DMS79 treated with DMSO at 0.1 percent for 48 hours (cell line): ENCODE results near the gene CCDC91.

Experiments
- DNase-seq: peaks from one replicate; lab custom pipeline; 2025; lab: John Stamatoyannopoulos, UW

The CCDC91 gene

GRCh38 chr12:28190321-28191050 lies at the start of gene CCDC91:
Gene CCDC91 (plus strand): TSS chr12:28190456. CDS start chr12:28257216, 66,760 bp downstream.
- peak; percentile 76 for DNase-seq

- DNase-seq, result no peak
These were observed 46.2 kb upstream of the CCDC91 start for GRCh38 chr12:28144059-28144458.

- no peak for DNase-seq
These were observed 45.7 kb upstream of the CCDC91 start for GRCh38 chr12:28144532-28144931.

GRCh38 chr12:28145216-28145615 lies 45.0 kb upstream of the CCDC91 start:
- DNase-seq, result no peak

- DNase-seq, result no peak
These were observed 41.0 kb upstream of the CCDC91 start for GRCh38 chr12:28149279-28149678.

GRCh38 chr12:28156362-28156761 lies 33.9 kb upstream of the CCDC91 start:
- DNase-seq, result no peak

- DNase-seq, result no peak
These were observed 33.5 kb upstream of the CCDC91 start for GRCh38 chr12:28156804-28157203.

GRCh38 chr12:28158353-28158752 lies 31.9 kb upstream of the CCDC91 start:
- DNase-seq, result no peak

- DNase-seq, result no peak
These were observed 30.6 kb upstream of the CCDC91 start for GRCh38 chr12:28159688-28160087.

- DNase-seq, result no peak
These were observed 28.6 kb upstream of the CCDC91 start for GRCh38 chr12:28161697-28162096.

- DNase-seq, result no peak
These were observed 27.6 kb upstream of the CCDC91 start for GRCh38 chr12:28162697-28163096.

GRCh38 chr12:28164644-28165275 lies 25.5 kb upstream of the CCDC91 start:
- DNase-seq, result no peak

- DNase-seq, result no peak
These were observed 22.2 kb upstream of the CCDC91 start for GRCh38 chr12:28167981-28168485.

- DNase-seq, result no peak
These were observed 18.7 kb upstream of the CCDC91 start for GRCh38 chr12:28171356-28172060.

- peak; percentile 35 for DNase-seq
These were observed 17.7 kb upstream of the CCDC91 start for GRCh38 chr12:28172434-28173030.

- no peak for DNase-seq
These were observed 16.8 kb upstream of the CCDC91 start for GRCh38 chr12:28173440-28173839.

GRCh38 chr12:28175098-28175589 lies 15.1 kb upstream of the CCDC91 start:
- DNase-seq, result no peak

- DNase-seq, result no peak
These were observed 14.0 kb upstream of the CCDC91 start for GRCh38 chr12:28176295-28176694.

GRCh38 chr12:28177461-28177860 lies 12.8 kb upstream of the CCDC91 start:
- DNase-seq, result no peak

- no peak for DNase-seq
These were observed 12.4 kb upstream of the CCDC91 start for GRCh38 chr12:28177905-28178304.

- no peak for DNase-seq
These were observed 11.5 kb upstream of the CCDC91 start for GRCh38 chr12:28178775-28179174.

GRCh38 chr12:28180786-28181185 lies 9.5 kb upstream of the CCDC91 start:
- DNase-seq, result no peak
